ENCODE results near the gene IFT43.

The IFT43 gene

GRCh38 chr14:76086636-76087035 lies 101.1 kb downstream of the IFT43 start:
- Histone ChIP-seq H3K9me3 (ENCODE audit: control insufficient read depth, insufficient read depth, low read length) (no peaks in the 10 kb centered on the region), H3K27me3 (ENCODE audit: control insufficient read depth, insufficient read depth, low read length) (no peaks in the 10 kb centered on the region), H3K4me1 (ENCODE audit: control insufficient read depth, insufficient read depth, low read length) (peaks cover 19% of the 10 kb centered on the region), H3K9ac (ENCODE audit: low read depth, low read length) (no peak overlapping the region), H3K4me3 (ENCODE audit: low read depth, low read length) (no peak overlapping the region), H3K36me3 (ENCODE audit: control insufficient read depth, insufficient read depth, low read length) (no peaks in the 10 kb centered on the region)

- Histone ChIP-seq H3K36me3 (ENCODE audit: control insufficient read depth, insufficient read depth, low read length) (no peaks in the 10 kb centered on the region), H3K4me1 (ENCODE audit: control insufficient read depth, insufficient read depth, low read length) (peaks cover 16% of the 10 kb centered on the region), H3K4me3 (ENCODE audit: low read depth, low read length) (no peak overlapping the region), H3K9me3 (ENCODE audit: control insufficient read depth, insufficient read depth, low read length) (no peaks in the 10 kb centered on the region), H3K27me3 (ENCODE audit: control insufficient read depth, insufficient read depth, low read length) (no peaks in the 10 kb centered on the region), H3K9ac (ENCODE audit: low read depth, low read length) (no peak overlapping the region)
Measured at GRCh38 chr14:76088326-76088725, 102.8 kb downstream of the IFT43 start.

GRCh38 chr14:76088771-76089571 lies 103.4 kb downstream of the IFT43 start:
- H3K4me1 ChIP-seq (ENCODE audit: control insufficient read depth, insufficient read depth, low read length), result peaks cover 15% of the 10 kb centered on the region
- H3K4me3 ChIP-seq (ENCODE audit: low read depth, low read length), result no peak overlapping the region
- no peaks in the 10 kb centered on the region for H3K9me3 ChIP-seq (ENCODE audit: control insufficient read depth, insufficient read depth, low read length)
- no peaks in the 10 kb centered on the region for H3K27me3 ChIP-seq (ENCODE audit: control insufficient read depth, insufficient read depth, low read length)
- no peak overlapping the region for H3K9ac ChIP-seq (ENCODE audit: low read depth, low read length)
- H3K36me3 ChIP-seq (ENCODE audit: control insufficient read depth, insufficient read depth, low read length), result no peaks in the 10 kb centered on the region

GRCh38 chr14:76089575-76089974 lies 104.0 kb downstream of the IFT43 start:
- Histone ChIP-seq H3K9me3 (ENCODE audit: control insufficient read depth, insufficient read depth, low read length) (no peaks in the 10 kb centered on the region), H3K4me3 (ENCODE audit: low read depth, low read length) (no peak overlapping the region), H3K27me3 (ENCODE audit: control insufficient read depth, insufficient read depth, low read length) (no peaks in the 10 kb centered on the region), H3K9ac (ENCODE audit: low read depth, low read length) (no peak overlapping the region), H3K36me3 (ENCODE audit: control insufficient read depth, insufficient read depth, low read length) (no peaks in the 10 kb centered on the region), H3K4me1 (ENCODE audit: control insufficient read depth, insufficient read depth, low read length) (peaks cover 11% of the 10 kb centered on the region)

GRCh38 chr14:76090616-76091391 lies 105.2 kb downstream of the IFT43 start:
- no peaks in the 10 kb centered on the region for H3K36me3 ChIP-seq (ENCODE audit: control insufficient read depth, insufficient read depth, low read length)
- H3K27me3 ChIP-seq (ENCODE audit: control insufficient read depth, insufficient read depth, low read length), result no peaks in the 10 kb centered on the region
- no peak overlapping the region for H3K4me3 ChIP-seq (ENCODE audit: low read depth, low read length)
- H3K4me1 ChIP-seq (ENCODE audit: control insufficient read depth, insufficient read depth, low read length), result peaks cover 6% of the 10 kb centered on the region
- no peak overlapping the region for H3K9ac ChIP-seq (ENCODE audit: low read depth, low read length)
- H3K9me3 ChIP-seq (ENCODE audit: control insufficient read depth, insufficient read depth, low read length), result no peaks in the 10 kb centered on the region

- H3K4me3 ChIP-seq (ENCODE audit: low read depth, low read length), result no peak overlapping the region
- H3K27me3 ChIP-seq (ENCODE audit: control insufficient read depth, insufficient read depth, low read length), result no peaks in the 10 kb centered on the region
- H3K36me3 ChIP-seq (ENCODE audit: control insufficient read depth, insufficient read depth, low read length), result no peaks in the 10 kb centered on the region
- no peaks in the 10 kb centered on the region for H3K9me3 ChIP-seq (ENCODE audit: control insufficient read depth, insufficient read depth, low read length)
- no peak overlapping the region for H3K9ac ChIP-seq (ENCODE audit: low read depth, low read length)
- H3K4me1 ChIP-seq (ENCODE audit: control insufficient read depth, insufficient read depth, low read length), result peaks cover 6% of the 10 kb centered on the region
Measured at GRCh38 chr14:76093077-76093476, 107.5 kb downstream of the IFT43 start.

GRCh38 chr14:76096257-76096656 lies 110.7 kb downstream of the IFT43 start:
- H3K9me3 ChIP-seq (ENCODE audit: control insufficient read depth, insufficient read depth, low read length), result no peaks in the 10 kb centered on the region
- H3K27me3 ChIP-seq (ENCODE audit: control insufficient read depth, insufficient read depth, low read length), result no peaks in the 10 kb centered on the region
- H3K9ac ChIP-seq (ENCODE audit: low read depth, low read length), result no peak overlapping the region
- no peaks in the 10 kb centered on the region for H3K4me1 ChIP-seq (ENCODE audit: control insufficient read depth, insufficient read depth, low read length)
- no peak overlapping the region for H3K4me3 ChIP-seq (ENCODE audit: low read depth, low read length)
- H3K36me3 ChIP-seq (ENCODE audit: control insufficient read depth, insufficient read depth, low read length), result no peaks in the 10 kb centered on the region

GRCh38 chr14:76097547-76097946 lies 112.0 kb downstream of the IFT43 start:
- H3K9me3 ChIP-seq (ENCODE audit: control insufficient read depth, insufficient read depth, low read length), result no peaks in the 10 kb centered on the region
- H3K36me3 ChIP-seq (ENCODE audit: control insufficient read depth, insufficient read depth, low read length), result no peaks in the 10 kb centered on the region
- H3K4me1 ChIP-seq (ENCODE audit: control insufficient read depth, insufficient read depth, low read length), result no peaks in the 10 kb centered on the region
- no peak overlapping the region for H3K9ac ChIP-seq (ENCODE audit: low read depth, low read length)
- H3K4me3 ChIP-seq (ENCODE audit: low read depth, low read length), result no peak overlapping the region
- H3K27me3 ChIP-seq (ENCODE audit: control insufficient read depth, insufficient read depth, low read length), result no peaks in the 10 kb centered on the region

GRCh38 chr14:76098047-76098446 lies 112.5 kb downstream of the IFT43 start:
- Histone ChIP-seq H3K4me3 (ENCODE audit: low read depth, low read length) (no peak overlapping the region), H3K9me3 (ENCODE audit: control insufficient read depth, insufficient read depth, low read length) (no peaks in the 10 kb centered on the region), H3K27me3 (ENCODE audit: control insufficient read depth, insufficient read depth, low read length) (no peaks in the 10 kb centered on the region)

GRCh38 chr14:76098916-76099675 lies 113.5 kb downstream of the IFT43 start:
- no peaks in the 10 kb centered on the region for H3K27me3 ChIP-seq (ENCODE audit: control insufficient read depth, insufficient read depth, low read length)

More at GRCh38 chr14:76098047-76098446, 112.5 kb downstream of the IFT43 start:
- Histone ChIP-seq H3K9ac (ENCODE audit: low read depth, low read length) (no peak overlapping the region), H3K36me3 (ENCODE audit: control insufficient read depth, insufficient read depth, low read length) (no peaks in the 10 kb centered on the region), H3K4me1 (ENCODE audit: control insufficient read depth, insufficient read depth, low read length) (no peaks in the 10 kb centered on the region)

GRCh38 chr14:76100236-76100635 lies 114.7 kb downstream of the IFT43 start:
- H3K27me3 ChIP-seq (ENCODE audit: control insufficient read depth, insufficient read depth, low read length), result no peaks in the 10 kb centered on the region
- H3K9ac ChIP-seq (ENCODE audit: low read depth, low read length), result no peak overlapping the region
- no peaks in the 10 kb centered on the region for H3K9me3 ChIP-seq (ENCODE audit: control insufficient read depth, insufficient read depth, low read length)
- H3K4me1 ChIP-seq (ENCODE audit: control insufficient read depth, insufficient read depth, low read length), result no peaks in the 10 kb centered on the region
- H3K36me3 ChIP-seq (ENCODE audit: control insufficient read depth, insufficient read depth, low read length), result no peaks in the 10 kb centered on the region
- no peak overlapping the region for H3K4me3 ChIP-seq (ENCODE audit: low read depth, low read length)

More at GRCh38 chr14:76098916-76099675, 113.5 kb downstream of the IFT43 start:
- H3K9ac ChIP-seq (ENCODE audit: low read depth, low read length), result no peak overlapping the region
- H3K36me3 ChIP-seq (ENCODE audit: control insufficient read depth, insufficient read depth, low read length), result no peaks in the 10 kb centered on the region
- H3K9me3 ChIP-seq (ENCODE audit: control insufficient read depth, insufficient read depth, low read length), result no peaks in the 10 kb centered on the region
- no peaks in the 10 kb centered on the region for H3K4me1 ChIP-seq (ENCODE audit: control insufficient read depth, insufficient read depth, low read length)
- no peak overlapping the region for H3K4me3 ChIP-seq (ENCODE audit: low read depth, low read length)

Measured in iPS-15b (cell line).